Stimulated activated naive CD4-positive, alpha-beta T cell (primary cell): ENCODE data around the gene ADPGK.
"Not testable (repeated sequence)": the region's sequence is repeated elsewhere in the genome, so short reads cannot be mapped to it uniquely, and the experiment has no call there.

Source experiments
- DNase-seq, 6 experiments: peaks; one replicate each; lab custom pipeline; 2025; lab: John Stamatoyannopoulos, UW

The ADPGK gene

GRCh38 chr15:72783640-72784455, at the start of gene ADPGK:
TSS of gene ADPGK (minus strand) at chr15:72783758. CDS start at chr15:72783691, 67 bp downstream.
- peak; percentile 90 to 97 (median 95) for DNase-seq

- no peak for DNase-seq
Measured at GRCh38 chr15:72827226-72827625, 43.7 kb upstream of the ADPGK start.

GRCh38 chr15:72826611-72827010, 43.1 kb upstream of the ADPGK start:
- DNase-seq, result no peak

- DNase-seq, result no peak
Measured at GRCh38 chr15:72825829-72826228, 42.3 kb upstream of the ADPGK start.

GRCh38 chr15:72824781-72825180, 41.2 kb upstream of the ADPGK start:
- no peak for DNase-seq

GRCh38 chr15:72824112-72824511, 40.6 kb upstream of the ADPGK start:
- no peak for DNase-seq

- DNase-seq, result no peak
Measured at GRCh38 chr15:72820278-72820677, 36.7 kb upstream of the ADPGK start.

- no peak for DNase-seq
Measured at GRCh38 chr15:72818632-72819031, 35.1 kb upstream of the ADPGK start.

- DNase-seq, result no peak
Measured at GRCh38 chr15:72813345-72814004, 29.9 kb upstream of the ADPGK start.

- DNase-seq, result no peak
Measured at GRCh38 chr15:72809329-72809728, 25.8 kb upstream of the ADPGK start.

- DNase-seq, result not testable (repeated sequence)
Measured at GRCh38 chr15:72807346-72807745, 23.8 kb upstream of the ADPGK start.

GRCh38 chr15:72803006-72803405, 19.4 kb upstream of the ADPGK start:
- no peak for DNase-seq

GRCh38 chr15:72801590-72802325, 18.2 kb upstream of the ADPGK start:
- no peak for DNase-seq

- DNase-seq, result no peak
Measured at GRCh38 chr15:72800833-72801481, 17.4 kb upstream of the ADPGK start.

GRCh38 chr15:72797834-72798233, 14.3 kb upstream of the ADPGK start:
- no peak for DNase-seq

- no peak for DNase-seq
Measured at GRCh38 chr15:72797338-72797689, 13.8 kb upstream of the ADPGK start.

GRCh38 chr15:72796515-72797337, 13.2 kb upstream of the ADPGK start:
- DNase-seq, result peak in 3 of 6 experiments; percentile 7 to 28 (median 24)

- DNase-seq, result no peak
Measured at GRCh38 chr15:72796210-72796514, 12.6 kb upstream of the ADPGK start.

GRCh38 chr15:72793766-72794660, 10.5 kb upstream of the ADPGK start:
- no peak for DNase-seq

GRCh38 chr15:72792431-72792830, 8.9 kb upstream of the ADPGK start:
- no peak for DNase-seq
